Activated naive CD8-positive, alpha-beta T cell treated with anti-CD3 and anti-CD28 coated beads for 36 hours (primary cell): Measurements from ENCODE around the gene KMT2B. TPM values are rescaled to one million over a fixed set of nuclear protein-coding genes. Genes with fewer than 3 reads are reported as not detected.
A peak's percentile ranks its signal among the peaks of the same experiment; 100 is the strongest.
"Not testable (repeated sequence)": the region's sequence is repeated elsewhere in the genome, so short reads cannot be mapped to it uniquely, and the experiment has no call there.

Experiments
- DNase-seq: peaks from one replicate; pipeline ENCODE4 v3.0.0; 2021
- H3K27ac Mint-ChIP-seq: one replicate; pipeline ENCODE4 v1.8.0; 2022; ENCODE audit warnings: mild to moderate bottlenecking, moderate library complexity, mixed read lengths
- H3K27me3 Mint-ChIP-seq: one replicate; pipeline ENCODE4 v1.8.0; 2022; ENCODE audit warnings: mild to moderate bottlenecking, mixed read lengths
- H3K36me3 Mint-ChIP-seq: one replicate; pipeline ENCODE4 v1.8.0; 2021; ENCODE audit warnings: mild to moderate bottlenecking, mixed read lengths
- H3K4me1 Mint-ChIP-seq: one replicate; pipeline ENCODE4 v1.8.0; 2021; ENCODE audit warnings: mixed read lengths
- H3K4me3 Mint-ChIP-seq: one replicate; pipeline ENCODE4 v1.8.0; 2022; ENCODE audit warnings: mild to moderate bottlenecking, moderate library complexity, mixed read lengths
- H3K9me3 Mint-ChIP-seq: one replicate; pipeline ENCODE4 v1.8.0; 2022; ENCODE audit warnings: mixed read lengths
- total RNA-seq, 2 experiments: library from RNA; stranded (reverse); gene quantifications; one replicate each; pipeline ENCODE4 v1.2.3, GENCODE V29; 2021

Gene KMT2B
- total RNA-seq, 2 experiments from 2014 or later, result 42.2 to 45.5 TPM

DNA sequence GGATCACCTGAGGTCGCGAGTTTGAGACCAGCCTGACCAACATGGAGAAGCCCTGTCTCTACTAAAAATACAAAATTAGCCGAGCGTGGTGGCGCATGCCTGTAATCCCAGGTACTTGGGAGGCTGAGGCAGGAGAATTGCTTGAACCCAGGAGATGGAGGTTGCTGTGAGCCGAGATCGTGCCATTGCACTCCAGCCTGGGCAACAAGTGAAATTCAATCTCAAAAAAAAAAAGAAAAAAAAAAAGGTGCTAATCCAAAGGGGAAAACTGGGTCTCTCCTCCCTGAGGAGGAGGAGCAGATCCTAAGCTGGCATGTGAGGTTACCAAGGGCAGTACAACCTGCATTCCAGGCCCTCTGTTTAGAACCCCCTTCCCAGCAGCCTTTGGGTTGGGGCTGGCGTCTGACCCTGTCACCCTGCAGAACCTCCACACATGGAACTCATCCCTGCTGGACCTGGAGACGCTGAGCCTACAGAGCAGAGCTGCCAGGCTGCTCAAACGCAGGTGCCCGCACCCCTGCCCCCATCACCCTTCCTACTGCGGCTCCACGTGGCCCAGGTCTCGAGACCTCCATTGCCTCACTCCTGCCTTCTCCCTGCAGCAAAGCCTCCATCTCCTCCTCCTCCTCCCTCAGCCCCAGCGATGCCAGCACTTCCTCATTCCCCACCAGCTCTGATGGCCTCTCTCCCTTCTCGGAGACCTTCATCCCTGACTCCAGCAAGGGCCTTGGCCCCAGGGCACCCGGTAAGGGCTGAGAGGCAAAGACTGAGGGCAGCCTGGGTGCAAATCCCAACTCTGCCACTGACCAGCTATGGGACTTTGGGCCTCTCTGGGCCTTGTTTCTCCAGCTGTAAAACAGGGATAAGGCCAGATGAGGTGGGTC, 46.9 kb downstream of the KMT2B start:
- peaks cover 2% of the 10 kb centered on the region for H3K4me1 Mint-ChIP-seq
- peaks cover 16% of the 10 kb centered on the region for H3K36me3 Mint-ChIP-seq
- no peak overlapping the region for H3K4me3 Mint-ChIP-seq
- no peaks in the 10 kb centered on the region for H3K9me3 Mint-ChIP-seq
- H3K27ac Mint-ChIP-seq, result no peak overlapping the region
- no peak for DNase-seq
- no peaks in the 10 kb centered on the region for H3K27me3 Mint-ChIP-seq

DNA sequence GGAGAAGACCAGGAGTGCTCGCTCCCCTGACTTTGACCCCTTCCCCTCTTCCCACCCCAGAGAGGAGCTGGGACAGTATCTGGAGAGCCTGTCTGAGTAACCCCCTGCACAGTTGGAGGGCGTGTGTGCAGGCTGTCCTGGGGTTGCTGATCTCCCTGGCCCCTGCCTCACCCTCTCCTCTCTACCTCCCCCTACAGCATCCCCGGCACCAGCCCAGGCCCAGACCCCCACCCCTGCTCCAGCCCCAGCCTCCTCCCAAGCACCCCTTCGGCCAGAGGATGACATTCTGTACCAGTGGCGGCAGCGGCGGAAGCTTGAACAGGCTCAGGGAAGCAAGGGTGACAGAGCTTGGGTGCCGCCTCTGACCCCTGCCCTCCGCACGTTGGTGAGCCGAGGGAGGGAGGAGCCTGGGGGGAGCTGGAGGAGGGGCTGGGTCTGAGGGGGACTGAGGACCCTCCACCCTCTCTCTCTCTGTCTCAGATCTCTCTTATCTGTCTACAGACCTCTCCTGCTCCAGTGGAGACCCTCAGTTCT, 48.8 kb downstream of the KMT2B start:
- Mint-ChIP-seq H3K27me3 (no peaks in the 10 kb centered on the region), H3K27ac (no peak overlapping the region), H3K4me3 (no peak overlapping the region), H3K9me3 (no peaks in the 10 kb centered on the region), H3K4me1 (no peaks in the 10 kb centered on the region), H3K36me3 (peaks cover 10% of the 10 kb centered on the region)
- no peak for DNase-seq

DNA sequence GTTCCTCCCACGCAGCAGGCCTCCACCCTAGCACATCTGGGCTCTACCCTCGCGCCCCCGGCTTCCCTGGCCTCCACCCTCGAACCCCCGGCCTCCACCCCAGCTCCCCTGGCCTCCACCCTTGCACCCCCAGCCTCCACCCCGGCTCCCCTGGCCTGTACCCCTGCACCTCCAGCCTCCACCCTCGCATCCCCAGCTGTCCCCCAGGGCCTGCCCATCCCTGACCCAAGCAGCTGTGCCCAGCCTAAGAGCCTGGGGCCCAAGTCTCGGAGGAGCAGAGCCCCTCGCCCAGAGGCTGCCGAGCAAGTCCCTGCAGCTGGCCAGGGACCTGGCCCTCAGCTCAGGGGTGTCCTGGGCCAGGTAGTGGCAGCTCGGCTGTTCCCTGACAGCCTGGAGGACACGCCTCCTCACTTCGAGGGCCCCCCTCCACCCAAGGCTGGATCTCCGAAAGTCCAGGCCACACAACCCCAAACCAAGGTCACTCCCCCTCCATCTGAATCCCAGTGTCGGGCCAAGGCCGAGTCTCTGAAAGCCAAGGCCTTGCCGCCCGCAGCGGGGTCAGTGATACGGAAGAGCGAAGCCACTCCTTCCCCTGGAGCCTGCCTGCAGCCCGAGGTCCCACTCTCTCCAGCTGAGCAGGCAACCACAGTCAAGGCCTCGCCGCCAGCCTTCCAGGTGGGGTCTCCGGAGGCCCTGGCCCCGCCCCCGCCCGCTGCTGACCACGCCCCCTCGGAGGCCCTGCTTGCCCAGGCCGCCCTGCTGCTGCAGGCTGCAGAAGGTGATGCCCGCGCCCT, 49.7 kb downstream of the KMT2B start:
- Mint-ChIP-seq H3K9me3 (no peaks in the 10 kb centered on the region), H3K4me3 (no peak overlapping the region), H3K4me1 (no peaks in the 10 kb centered on the region), H3K27me3 (no peaks in the 10 kb centered on the region), H3K27ac (no peak overlapping the region), H3K36me3 (peaks cover 4% of the 10 kb centered on the region)
- DNase-seq, result no peak

DNA sequence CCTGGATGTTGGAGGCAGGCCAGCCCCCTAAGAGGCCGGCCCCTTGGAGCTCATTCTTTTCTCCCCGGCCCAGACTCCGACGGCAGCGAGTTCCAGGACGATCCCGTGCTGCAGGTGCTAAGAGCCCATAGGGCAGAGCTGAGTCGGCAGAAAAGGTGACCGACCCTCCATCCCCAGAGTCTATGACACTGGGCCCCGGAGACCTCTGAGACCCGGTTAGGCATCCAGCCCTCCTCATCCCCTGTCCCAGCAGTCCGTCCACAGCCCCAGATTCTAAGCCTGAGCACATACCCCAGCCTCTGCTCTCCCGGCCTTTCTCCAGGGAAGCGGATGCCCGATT, 50.2 kb downstream of the KMT2B start:
- H3K27ac Mint-ChIP-seq, result no peak overlapping the region

DNA sequence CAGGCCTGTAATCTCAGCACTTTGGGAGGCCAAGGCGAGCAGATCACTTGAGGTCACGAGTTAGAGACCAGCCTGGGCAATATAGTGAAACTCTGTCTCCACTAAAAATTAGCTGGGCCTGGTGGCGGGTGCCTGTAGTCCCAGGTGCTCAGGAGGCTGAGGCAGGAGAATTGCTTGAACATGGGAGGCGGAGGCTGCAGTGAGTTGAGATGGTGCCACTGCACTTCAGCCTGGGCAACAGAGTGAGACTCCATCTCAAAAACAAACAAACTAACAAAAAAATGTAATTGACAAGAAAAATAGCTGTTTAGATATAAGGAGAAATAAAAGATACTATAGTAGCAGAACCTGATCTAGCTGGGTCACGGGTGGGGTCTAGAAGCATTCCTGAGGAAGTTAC, 54.6 kb downstream of the KMT2B start:
- H3K36me3 Mint-ChIP-seq, H3K4me3 Mint-ChIP-seq, H3K27ac Mint-ChIP-seq, H3K27me3 Mint-ChIP-seq, H3K9me3 Mint-ChIP-seq, DNase-seq: not testable (repeated sequence)
- H3K4me1 Mint-ChIP-seq, result peaks cover 11% of the 10 kb centered on the region

More for the DNA sequence above, 50.2 kb downstream of the KMT2B start:
- H3K9me3 Mint-ChIP-seq, result no peaks in the 10 kb centered on the region
- no peaks in the 10 kb centered on the region for H3K4me1 Mint-ChIP-seq
- no peaks in the 10 kb centered on the region for H3K27me3 Mint-ChIP-seq
- peaks cover 4% of the 10 kb centered on the region for H3K36me3 Mint-ChIP-seq
- no peak for DNase-seq
- H3K4me3 Mint-ChIP-seq, result no peak overlapping the region

DNA sequence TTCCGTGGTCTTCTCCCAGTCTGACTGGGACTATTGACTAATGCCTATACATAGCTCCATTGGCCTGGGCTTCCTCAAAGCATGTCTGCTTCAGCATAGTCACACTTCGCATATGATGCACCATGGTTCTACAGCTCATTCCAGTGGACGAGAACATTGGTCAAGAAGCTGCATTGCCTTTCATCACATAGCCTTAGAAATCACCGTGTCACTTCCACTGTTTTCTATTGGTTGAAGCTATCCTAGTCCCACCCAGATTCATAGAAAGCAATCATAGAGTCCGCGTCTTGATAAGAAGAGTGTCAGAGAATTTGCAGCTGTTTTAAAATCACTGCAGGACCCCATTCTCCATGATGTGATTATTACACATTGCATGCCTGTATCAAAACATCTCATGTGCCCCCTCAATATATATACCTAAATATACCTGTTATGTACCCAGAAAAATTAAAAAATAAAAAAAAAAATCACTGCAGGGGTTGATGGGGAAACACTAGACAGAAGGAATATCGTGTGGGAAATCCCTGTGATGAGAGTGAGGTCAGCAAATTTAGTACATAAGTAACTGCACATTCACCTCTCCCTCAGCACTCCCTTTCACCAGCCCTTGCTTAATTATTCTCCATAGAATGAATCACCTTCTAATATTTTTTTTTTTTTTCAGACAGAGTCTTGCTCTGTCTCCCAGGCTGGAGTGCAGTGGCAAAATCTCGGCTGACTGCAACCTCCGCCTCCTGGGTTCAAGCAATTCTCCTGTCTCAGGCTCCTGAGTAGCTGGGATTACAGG, 55.4 kb downstream of the KMT2B start:
- Mint-ChIP-seq H3K4me3 (no peak overlapping the region), H3K27me3 (no peaks in the 10 kb centered on the region), H3K27ac (no peak overlapping the region), H3K4me1 (peaks cover 11% of the 10 kb centered on the region), H3K9me3 (no peaks in the 10 kb centered on the region), H3K36me3 (peaks cover 3% of the 10 kb centered on the region)
- no peak for DNase-seq

DNA sequence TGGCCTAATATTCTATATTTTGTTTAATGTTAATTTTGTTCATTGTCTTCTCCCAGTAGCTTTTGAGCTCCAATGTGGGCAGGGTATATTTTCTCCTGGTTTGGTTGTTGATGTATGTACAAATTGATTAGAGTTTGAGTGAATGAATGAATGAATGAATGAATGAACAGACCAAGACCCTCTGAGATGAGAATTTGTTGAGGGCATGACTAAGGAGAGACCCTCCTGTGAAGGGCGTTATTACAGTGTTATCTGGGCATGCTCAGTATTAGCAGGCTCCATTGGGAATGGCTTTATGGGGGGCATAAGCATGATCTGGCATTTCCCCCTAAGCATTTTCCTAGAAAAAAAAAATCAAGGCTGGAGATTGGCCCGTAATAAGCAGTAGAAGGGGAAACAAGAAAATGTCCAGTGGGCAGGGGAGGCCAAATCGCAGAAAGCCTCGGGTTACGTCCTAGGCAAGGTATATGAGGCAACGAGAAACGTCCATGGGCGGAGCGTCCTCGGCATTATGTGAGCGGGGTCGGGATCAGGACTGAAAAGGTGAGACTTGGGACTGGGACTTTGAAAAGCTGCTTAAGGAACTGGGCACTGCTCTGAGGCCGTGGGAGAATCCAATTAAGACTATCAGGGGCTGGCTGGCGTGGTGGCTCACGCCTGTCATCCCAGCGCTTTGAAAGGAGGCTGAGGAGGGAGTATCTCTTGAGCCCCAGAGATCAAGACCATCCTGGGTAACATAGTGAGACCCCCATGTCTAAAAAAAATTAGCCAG, 56.7 kb downstream of the KMT2B start:
- Mint-ChIP-seq H3K4me1 (peaks cover 11% of the 10 kb centered on the region), H3K27ac (no peak overlapping the region), H3K36me3 (peaks cover 3% of the 10 kb centered on the region), H3K27me3 (no peaks in the 10 kb centered on the region), H3K4me3 (peak overlapping the region; percentile 75), H3K9me3 (no peaks in the 10 kb centered on the region)
- DNase-seq, result no peak

DNA sequence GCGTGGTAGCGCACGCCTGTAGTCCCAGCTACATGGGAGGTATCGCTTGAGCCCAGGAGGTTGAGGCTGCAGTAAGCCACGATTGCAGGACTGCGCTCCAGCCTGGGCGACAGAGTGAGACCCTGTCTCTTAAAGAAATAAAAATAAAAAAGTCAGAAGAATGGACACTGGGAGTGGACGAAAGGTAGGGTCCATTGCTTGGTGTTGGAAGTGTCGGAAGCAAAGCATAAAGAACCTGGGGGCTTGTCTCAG, 57.2 kb downstream of the KMT2B start:
- Mint-ChIP-seq H3K27me3 (no peaks in the 10 kb centered on the region), H3K4me1 (peaks cover 11% of the 10 kb centered on the region), H3K9me3 (no peaks in the 10 kb centered on the region), H3K4me3 (peak overlapping the region; percentile 75), H3K27ac (no peak overlapping the region), H3K36me3 (no peaks in the 10 kb centered on the region)
- no peak for DNase-seq

DNA sequence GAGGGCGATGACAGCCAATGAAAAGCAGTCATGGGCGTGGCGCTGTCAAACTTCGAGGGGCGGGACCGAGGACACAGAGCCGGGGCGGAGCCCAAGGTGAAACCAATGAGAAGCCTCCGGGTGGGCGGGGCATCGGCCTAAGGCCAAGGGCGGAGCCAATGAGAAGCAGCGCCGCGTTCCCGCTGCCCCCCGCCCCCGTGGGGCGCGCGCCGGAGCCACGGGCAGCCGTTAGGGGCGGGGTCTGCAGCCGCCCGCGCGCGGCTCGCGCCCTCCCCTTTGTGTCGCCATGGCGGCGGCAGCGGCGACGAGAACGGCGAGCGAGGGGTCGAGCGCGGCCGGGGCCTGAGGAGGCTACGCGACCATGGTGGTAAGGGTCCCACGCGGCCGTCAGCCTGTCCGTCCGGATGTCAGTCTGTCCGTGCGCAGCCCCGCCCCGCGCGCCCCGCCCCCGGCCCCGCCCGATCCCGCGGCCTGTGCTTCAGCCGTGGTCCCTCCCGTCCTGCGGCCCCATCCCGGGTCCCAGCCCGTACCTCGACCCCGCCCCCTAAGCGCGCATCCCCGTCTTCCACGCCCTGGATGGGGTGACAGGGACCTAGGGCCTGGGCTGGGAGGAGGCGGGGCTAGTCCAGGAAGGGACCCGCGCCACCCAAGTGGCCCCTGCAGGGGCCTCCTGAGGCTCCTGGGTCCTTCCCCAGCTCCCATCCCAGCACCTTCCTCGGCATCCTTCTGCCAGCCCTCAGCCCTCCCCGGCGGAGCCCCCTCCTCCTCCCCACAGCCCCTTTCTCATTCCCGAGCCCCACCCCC, 57.7 kb downstream of the KMT2B start, which contains the start of gene ARHGAP33:
ARHGAP33 (plus strand) TSS at position 267 of the 804 bp plus-strand sequence; CDS start at position 362, 95 bp downstream.
- peaks cover 11% of the 10 kb centered on the region for H3K4me1 Mint-ChIP-seq
- peak; percentile 99 for DNase-seq
- no peak within 1 kb of the TSS for H3K27ac Mint-ChIP-seq

DNA sequence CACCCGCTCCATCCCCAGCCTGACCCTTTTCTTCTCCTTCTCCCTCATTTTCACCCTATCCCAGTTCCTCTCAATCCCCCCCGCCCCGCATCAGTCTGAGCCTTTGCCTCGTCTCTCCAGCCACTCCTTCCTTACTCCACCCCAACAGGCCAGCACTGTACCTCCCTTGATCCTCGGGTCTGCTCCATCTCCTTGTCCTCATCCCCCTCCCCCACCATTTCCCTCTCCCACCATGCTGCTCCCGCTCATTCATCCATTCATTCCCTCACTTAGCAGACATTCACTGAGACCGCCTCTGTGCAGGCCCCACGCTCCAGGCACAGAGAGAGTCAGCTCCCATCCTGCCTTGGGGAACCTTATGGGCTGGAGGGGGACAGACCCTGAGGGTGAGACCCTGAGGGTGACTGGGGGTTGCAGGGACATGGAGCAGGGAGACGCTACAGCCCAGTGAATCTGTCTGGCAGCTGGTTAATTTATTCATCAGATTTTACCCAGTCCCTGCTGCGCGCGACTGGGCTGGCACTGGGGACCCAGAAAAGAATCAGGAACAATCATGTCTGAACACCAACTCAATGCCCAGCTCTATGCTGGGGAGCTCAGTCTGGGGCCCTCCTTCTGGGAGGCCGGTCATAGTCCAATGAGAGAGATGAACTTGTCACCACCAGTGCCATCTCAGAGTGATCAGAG, 58.4 kb downstream of the KMT2B start:
- H3K4me1 Mint-ChIP-seq, result peaks cover 11% of the 10 kb centered on the region
- no peak for DNase-seq
- H3K27ac Mint-ChIP-seq, result no peak overlapping the region
- H3K36me3 Mint-ChIP-seq, result no peaks in the 10 kb centered on the region
- H3K4me3 Mint-ChIP-seq, result peak overlapping the region; percentile 82
- no peaks in the 10 kb centered on the region for H3K9me3 Mint-ChIP-seq
- H3K27me3 Mint-ChIP-seq, result no peaks in the 10 kb centered on the region

More for the DNA sequence above, 57.7 kb downstream of the KMT2B start, which contains the start of gene ARHGAP33:
- Mint-ChIP-seq H3K36me3 (no peaks in the 10 kb centered on the region), H3K4me3 (peak within 1 kb of the TSS; percentile 82), H3K9me3 (no peaks in the 10 kb centered on the region), H3K27me3 (no peaks in the 10 kb centered on the region)

DNA sequence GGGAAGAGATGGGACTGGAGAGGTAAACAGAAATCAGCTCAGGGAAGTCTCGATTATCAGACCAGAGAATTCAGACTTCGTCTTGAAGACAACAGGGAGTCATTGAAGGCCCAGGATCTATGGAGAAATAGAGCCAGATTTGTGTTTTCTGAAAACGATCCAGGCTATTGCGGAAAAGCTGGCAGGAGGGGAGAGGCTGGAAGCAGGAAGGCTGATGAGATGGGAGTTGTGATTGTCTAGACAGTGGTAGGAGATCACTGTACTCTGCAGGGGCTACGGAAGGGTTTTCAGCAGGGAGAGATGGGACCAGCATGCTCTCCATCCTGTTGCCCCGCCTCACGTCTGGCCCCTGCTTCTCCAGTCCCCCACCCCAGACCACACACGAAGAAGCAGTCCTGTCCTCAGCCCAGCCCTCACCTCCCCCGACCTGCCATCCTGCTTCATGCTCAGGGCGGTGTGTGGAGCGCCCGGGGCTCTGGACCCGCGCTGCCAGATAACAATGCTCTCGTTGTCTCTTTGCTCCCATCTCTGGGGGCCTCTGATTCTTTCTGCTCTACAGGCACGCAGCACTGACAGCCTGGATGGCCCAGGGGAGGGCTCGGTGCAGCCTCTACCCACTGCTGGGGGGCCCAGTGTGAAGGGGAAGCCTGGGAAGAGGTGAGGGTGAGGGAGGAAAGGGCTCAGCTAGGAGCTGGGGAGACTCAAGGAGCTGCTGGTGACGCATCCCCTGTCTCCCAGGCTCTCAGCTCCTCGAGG, 59.5 kb downstream of the KMT2B start:
- H3K4me1 Mint-ChIP-seq, result peaks cover 11% of the 10 kb centered on the region
- no peak for DNase-seq
- no peaks in the 10 kb centered on the region for H3K27me3 Mint-ChIP-seq
- H3K27ac Mint-ChIP-seq, result no peak overlapping the region
- H3K9me3 Mint-ChIP-seq, result no peaks in the 10 kb centered on the region
- H3K36me3 Mint-ChIP-seq, result no peaks in the 10 kb centered on the region
- peak overlapping the region; percentile 7 for H3K4me3 Mint-ChIP-seq

DNA sequence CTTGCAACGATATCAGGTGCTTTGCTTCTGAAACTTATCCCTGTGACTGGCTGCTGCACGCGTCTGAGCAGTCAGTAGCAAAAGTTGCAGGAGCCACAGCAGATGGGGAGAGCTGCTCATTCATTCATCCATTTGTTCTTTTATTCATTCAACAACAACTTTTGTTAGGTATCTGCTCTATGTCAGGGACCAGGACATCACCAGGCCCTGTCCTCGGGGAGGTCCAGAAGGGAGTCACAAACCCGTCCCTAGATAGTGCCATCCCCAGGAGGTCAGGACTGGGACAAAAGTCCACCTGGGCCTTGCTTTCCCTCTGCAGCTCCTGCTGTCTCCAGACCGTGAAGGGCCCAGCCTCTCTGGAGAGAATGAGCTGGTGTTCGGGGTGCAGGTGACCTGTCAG, 60.2 kb downstream of the KMT2B start:
- no peaks in the 10 kb centered on the region for H3K9me3 Mint-ChIP-seq
- no peak overlapping the region for H3K27ac Mint-ChIP-seq
- H3K27me3 Mint-ChIP-seq, result no peaks in the 10 kb centered on the region
- no peak for DNase-seq
- no peak overlapping the region for H3K4me3 Mint-ChIP-seq
- H3K36me3 Mint-ChIP-seq, result no peaks in the 10 kb centered on the region
- peaks cover 11% of the 10 kb centered on the region for H3K4me1 Mint-ChIP-seq

DNA sequence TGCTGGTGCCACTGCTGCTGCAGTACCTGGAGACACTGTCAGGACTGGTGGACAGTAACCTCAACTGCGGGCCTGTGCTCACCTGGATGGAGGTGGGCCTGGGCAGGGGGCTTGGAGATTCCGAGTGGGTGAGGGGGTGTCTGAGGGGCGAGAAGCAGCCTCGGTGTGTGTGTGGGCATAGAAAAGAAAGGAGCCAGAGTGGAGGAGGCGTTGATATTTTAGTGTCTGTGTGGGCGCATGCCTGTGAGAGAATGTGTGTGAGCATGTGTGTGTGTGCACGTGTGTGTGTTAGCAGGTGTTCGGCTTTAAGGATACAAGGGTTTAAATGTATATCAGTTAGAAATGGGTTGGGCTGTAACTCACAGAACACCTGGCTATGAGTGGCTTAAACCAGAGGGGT, 61.2 kb downstream of the KMT2B start:
- Mint-ChIP-seq H3K27ac (no peak overlapping the region), H3K4me1 (peaks cover 11% of the 10 kb centered on the region), H3K36me3 (no peaks in the 10 kb centered on the region), H3K27me3 (no peaks in the 10 kb centered on the region), H3K4me3 (no peak overlapping the region), H3K9me3 (no peaks in the 10 kb centered on the region)
- DNase-seq, result no peak
